HUES6 (cell line): ENCODE measurements around the gene TAF3.

Experiments
- H3K27ac ChIP-seq: 2 replicates; pipeline ENCODE4 v1.7.0; 2013; ENCODE audit warnings: low read depth, mild to moderate bottlenecking, low read length, inconsistent platforms
- H3K27me3 ChIP-seq: 2 replicates; pipeline ENCODE4 v1.6.1; 2013; ENCODE audit warnings: low read length; ENCODE audit not compliant: control insufficient read depth, insufficient read depth
- H3K36me3 ChIP-seq: 2 replicates; pipeline ENCODE4 v1.6.1; 2013; ENCODE audit warnings: low read length; ENCODE audit not compliant: control insufficient read depth, insufficient read depth
- H3K4me1 ChIP-seq: 2 replicates; pipeline ENCODE4 v1.6.1; 2013; ENCODE audit warnings: low read length; ENCODE audit not compliant: control insufficient read depth, insufficient read depth
- H3K4me3 ChIP-seq: 2 replicates; pipeline ENCODE4 v1.5.1; 2013; ENCODE audit warnings: low read depth, low read length
- H3K9ac ChIP-seq: one replicate; pipeline ENCODE4 v1.6.1; 2013; ENCODE audit warnings: mild to moderate bottlenecking, low read length
- H3K9me3 ChIP-seq: 2 replicates; pipeline ENCODE4 v1.6.1; 2013; ENCODE audit warnings: low read depth, low read length; ENCODE audit not compliant: control insufficient read depth, insufficient read depth

TAF3 gene

GRCh38 chr10:8060704-8061121 is 242.4 kb downstream of the TAF3 start:
- no peaks in the 10 kb centered on the region for H3K9me3 ChIP-seq
- H3K4me1 ChIP-seq: peaks cover 89% of the 10 kb centered on the region
- H3K4me3 ChIP-seq: peak overlapping the region; percentile 42; the same call in 1 of the 2 replicates
- no peaks in the 10 kb centered on the region for H3K36me3 ChIP-seq
- no peak overlapping the region for H3K9ac ChIP-seq
- H3K27me3 ChIP-seq: peaks cover 97% of the 10 kb centered on the region
- H3K27ac ChIP-seq: no peak overlapping the region

GRCh38 chr10:8061274-8062211 is 243.2 kb downstream of the TAF3 start:
- peaks cover 89% of the 10 kb centered on the region for H3K27me3 ChIP-seq
- H3K4me3 ChIP-seq: peak overlapping the region; percentile 42
- no peak overlapping the region for H3K27ac ChIP-seq
- H3K36me3 ChIP-seq: no peaks in the 10 kb centered on the region; the same call in 1 of the 2 replicates
- peaks cover 89% of the 10 kb centered on the region for H3K4me1 ChIP-seq
- no peaks in the 10 kb centered on the region for H3K9me3 ChIP-seq
- H3K9ac ChIP-seq: no peak overlapping the region

- H3K4me3 ChIP-seq: peak overlapping the region; percentile 47
- peaks cover 74% of the 10 kb centered on the region for H3K27me3 ChIP-seq
- no peaks in the 10 kb centered on the region for H3K9me3 ChIP-seq
- H3K27ac ChIP-seq: no peak overlapping the region
- H3K36me3 ChIP-seq: peaks cover 2% of the 10 kb centered on the region; the same call in 1 of the 2 replicates
- H3K4me1 ChIP-seq: peaks cover 71% of the 10 kb centered on the region
- H3K9ac ChIP-seq: peak overlapping the region; percentile 35
Observed at GRCh38 chr10:8063128-8063908, 245.0 kb downstream of the TAF3 start.

- Histone ChIP-seq H3K4me3 (peak overlapping the region; percentile 47), H3K27ac (no peak overlapping the region), H3K9ac (peak overlapping the region; percentile 27), H3K36me3 (peaks cover 2% of the 10 kb centered on the region; the same call in 1 of the 2 replicates), H3K4me1 (peaks cover 65% of the 10 kb centered on the region), H3K9me3 (no peaks in the 10 kb centered on the region), H3K27me3 (peaks cover 67% of the 10 kb centered on the region)
Observed at GRCh38 chr10:8063935-8064334, 245.6 kb downstream of the TAF3 start.

- Histone ChIP-seq H3K4me3 (no peak overlapping the region), H3K9me3 (no peaks in the 10 kb centered on the region), H3K27ac (no peak overlapping the region), H3K27me3 (peaks cover 62% of the 10 kb centered on the region), H3K36me3 (peaks cover 2% of the 10 kb centered on the region; the same call in 1 of the 2 replicates), H3K9ac (no peak overlapping the region), H3K4me1 (peaks cover 60% of the 10 kb centered on the region)
Observed at GRCh38 chr10:8064436-8064835, 246.1 kb downstream of the TAF3 start.

GRCh38 chr10:8065651-8066050 is 247.3 kb downstream of the TAF3 start:
- H3K27me3 ChIP-seq: peaks cover 50% of the 10 kb centered on the region
- H3K36me3 ChIP-seq: peaks cover 2% of the 10 kb centered on the region; the same call in 1 of the 2 replicates
- no peak overlapping the region for H3K4me3 ChIP-seq
- no peak overlapping the region for H3K27ac ChIP-seq
- peaks cover 48% of the 10 kb centered on the region for H3K4me1 ChIP-seq
- H3K9me3 ChIP-seq: no peaks in the 10 kb centered on the region
- no peak overlapping the region for H3K9ac ChIP-seq

- Histone ChIP-seq H3K4me1 (peaks cover 43% of the 10 kb centered on the region), H3K4me3 (no peak overlapping the region), H3K9me3 (no peaks in the 10 kb centered on the region), H3K27ac (no peak overlapping the region), H3K27me3 (peaks cover 45% of the 10 kb centered on the region), H3K36me3 (peaks cover 2% of the 10 kb centered on the region; the same call in 1 of the 2 replicates), H3K9ac (no peak overlapping the region)
Observed at GRCh38 chr10:8066124-8066523, 247.8 kb downstream of the TAF3 start.
